Rectal smooth muscle tissue (tissue), 1 donor: ENCODE results near the gene EPHB2.

ENCODE experiments used
- H3K27ac ChIP-seq: one replicate; pipeline ENCODE4 v1.7.0; 2013; ENCODE audit warnings: low read depth, low read length, inconsistent platforms
- H3K27me3 ChIP-seq: one replicate; pipeline ENCODE4 v1.7.0; 2013; ENCODE audit warnings: low read length; ENCODE audit not compliant: control insufficient read depth, insufficient read depth
- H3K36me3 ChIP-seq: one replicate; pipeline ENCODE4 v1.7.0; 2013; ENCODE audit warnings: low read length; ENCODE audit not compliant: control insufficient read depth, insufficient read depth
- H3K4me1 ChIP-seq: one replicate; pipeline ENCODE4 v1.7.0; 2013; ENCODE audit warnings: low read length; ENCODE audit not compliant: control insufficient read depth, insufficient read depth
- H3K4me3 ChIP-seq: one replicate; pipeline ENCODE4 v1.7.0; 2013; ENCODE audit warnings: low read length
- H3K9ac ChIP-seq: one replicate; pipeline ENCODE4 v1.7.0; 2013; ENCODE audit warnings: low read length

The EPHB2 gene

GRCh38 chr1:22807340-22807739 lies 96.7 kb downstream of the EPHB2 start:
- Histone ChIP-seq H3K9ac (no peak overlapping the region), H3K27ac (no peak overlapping the region), H3K4me3 (no peak overlapping the region), H3K36me3 (no peaks in the 10 kb centered on the region), H3K27me3 (no peaks in the 10 kb centered on the region), H3K4me1 (peaks cover 13% of the 10 kb centered on the region)

- Histone ChIP-seq H3K9ac (no peak overlapping the region), H3K27me3 (no peaks in the 10 kb centered on the region), H3K36me3 (no peaks in the 10 kb centered on the region), H3K27ac (peak overlapping the region; percentile 78), H3K4me3 (no peak overlapping the region), H3K4me1 (peaks cover 13% of the 10 kb centered on the region)
These were observed 97.6 kb downstream of the EPHB2 start for GRCh38 chr1:22808186-22808675.

GRCh38 chr1:22808676-22809483 lies 98.2 kb downstream of the EPHB2 start:
- Histone ChIP-seq H3K36me3 (no peaks in the 10 kb centered on the region), H3K27ac (peak overlapping the region; percentile 78), H3K4me3 (no peak overlapping the region), H3K27me3 (no peaks in the 10 kb centered on the region), H3K4me1 (peaks cover 13% of the 10 kb centered on the region), H3K9ac (no peak overlapping the region)

GRCh38 chr1:22809783-22810182 lies 99.1 kb downstream of the EPHB2 start:
- no peaks in the 10 kb centered on the region for H3K36me3 ChIP-seq
- H3K27ac ChIP-seq: no peak overlapping the region
- no peak overlapping the region for H3K4me3 ChIP-seq
- H3K27me3 ChIP-seq: no peaks in the 10 kb centered on the region
- peaks cover 19% of the 10 kb centered on the region for H3K4me1 ChIP-seq
- no peak overlapping the region for H3K9ac ChIP-seq

GRCh38 chr1:22810378-22810777 lies 99.7 kb downstream of the EPHB2 start:
- H3K4me3 ChIP-seq: no peak overlapping the region
- H3K27ac ChIP-seq: no peak overlapping the region
- no peaks in the 10 kb centered on the region for H3K36me3 ChIP-seq
- H3K9ac ChIP-seq: no peak overlapping the region
- no peaks in the 10 kb centered on the region for H3K27me3 ChIP-seq
- peaks cover 25% of the 10 kb centered on the region for H3K4me1 ChIP-seq

- peaks cover 31% of the 10 kb centered on the region for H3K4me1 ChIP-seq
- no peak overlapping the region for H3K9ac ChIP-seq
- H3K27me3 ChIP-seq: no peaks in the 10 kb centered on the region
- no peak overlapping the region for H3K4me3 ChIP-seq
- H3K27ac ChIP-seq: no peak overlapping the region
- H3K36me3 ChIP-seq: no peaks in the 10 kb centered on the region
These were observed 101.6 kb downstream of the EPHB2 start for GRCh38 chr1:22812092-22812880.

GRCh38 chr1:22812993-22813790 lies 102.6 kb downstream of the EPHB2 start:
- H3K9ac ChIP-seq: no peak overlapping the region
- no peak overlapping the region for H3K27ac ChIP-seq
- H3K27me3 ChIP-seq: no peaks in the 10 kb centered on the region
- no peak overlapping the region for H3K4me3 ChIP-seq
- H3K4me1 ChIP-seq: peaks cover 29% of the 10 kb centered on the region
- no peaks in the 10 kb centered on the region for H3K36me3 ChIP-seq

- Histone ChIP-seq H3K4me1 (peaks cover 18% of the 10 kb centered on the region), H3K4me3 (no peak overlapping the region), H3K9ac (no peak overlapping the region), H3K27me3 (no peaks in the 10 kb centered on the region), H3K27ac (peak overlapping the region; percentile 75), H3K36me3 (no peaks in the 10 kb centered on the region)
These were observed 103.8 kb downstream of the EPHB2 start for GRCh38 chr1:22814176-22815042.

- H3K4me1 ChIP-seq: peaks cover 18% of the 10 kb centered on the region
- no peak overlapping the region for H3K4me3 ChIP-seq
- H3K27ac ChIP-seq: peak overlapping the region; percentile 19
- H3K36me3 ChIP-seq: no peaks in the 10 kb centered on the region
- no peaks in the 10 kb centered on the region for H3K27me3 ChIP-seq
- no peak overlapping the region for H3K9ac ChIP-seq
These were observed 104.4 kb downstream of the EPHB2 start for GRCh38 chr1:22815043-22815365.

- Histone ChIP-seq H3K27ac (peak overlapping the region; percentile 19), H3K4me3 (no peak overlapping the region), H3K27me3 (no peaks in the 10 kb centered on the region), H3K9ac (no peak overlapping the region), H3K4me1 (peaks cover 18% of the 10 kb centered on the region), H3K36me3 (no peaks in the 10 kb centered on the region)
These were observed 104.9 kb downstream of the EPHB2 start for GRCh38 chr1:22815421-22816066.

- H3K4me1 ChIP-seq: peaks cover 18% of the 10 kb centered on the region
- no peak overlapping the region for H3K27ac ChIP-seq
- no peaks in the 10 kb centered on the region for H3K27me3 ChIP-seq
- no peak overlapping the region for H3K4me3 ChIP-seq
- no peaks in the 10 kb centered on the region for H3K36me3 ChIP-seq
- no peak overlapping the region for H3K9ac ChIP-seq
These were observed 105.6 kb downstream of the EPHB2 start for GRCh38 chr1:22816067-22816775.
